Upper lobe of right lung (tissue), 1 donor: Measurements from ENCODE around the gene PBLD. TPM values are rescaled to one million over a fixed set of nuclear protein-coding genes. Genes with fewer than 3 reads are reported as not detected.
"Not testable (repeated sequence)": the region's sequence is repeated elsewhere in the genome, so short reads cannot be mapped to it uniquely, and the experiment has no call there.

Experiments
- ATAC-seq: fragments of 200-7000 bp; cut with Tn5 transposase; one replicate; pipeline ENCODE4 v1.9.1; 2020; ENCODE audit warnings: mild to moderate bottlenecking, moderate library complexity
- DNase-seq: peaks from one replicate; pipeline ENCODE4 v3.0.0-alpha.2; 2020
- H3K27ac ChIP-seq: fragments of 200-600 bp; one replicate; pipeline ENCODE4 v1.8.0; 2022
- H3K27me3 ChIP-seq: fragments of 200-600 bp; one replicate; pipeline ENCODE4 v1.8.0; 2022; ENCODE audit warnings: mild to moderate bottlenecking
- H3K36me3 ChIP-seq: fragments of 200-600 bp; one replicate; pipeline ENCODE4 v1.8.0; 2022
- H3K4me1 ChIP-seq: fragments of 200-600 bp; one replicate; pipeline ENCODE4 v1.8.0; 2022
- H3K4me3 ChIP-seq: fragments of 200-600 bp; one replicate; pipeline ENCODE4 v1.8.0; 2022; ENCODE audit warnings: mild to moderate bottlenecking
- H3K9me3 ChIP-seq: fragments of 200-600 bp; one replicate; pipeline ENCODE4 v1.8.0; 2022
- CTCF ChIP-seq: fragments of 200-600 bp; IDR thresholded peaks from one replicate; pipeline ENCODE4 v1.8.0; 2022; ENCODE audit warnings: antibody characterized with exemption
- intact Hi-C: fragments of 100-400 bp; cut with DNase I; formaldehyde crosslinking; loops from one replicate; pipeline ENCODE4 v1.11.0; 2022
- total RNA-seq: library from RNA; stranded (reverse); fragmentation: NEBNext Ultra II Directional; extraction: Animal tissue kit (Norgen Biotek cat#: 25700); gene quantifications from one replicate; pipeline ENCODE4 v1.2.1, GENCODE V29; 2021
- donor health status: DM: no; HTN: yes; CAD: no; lungs with severe emphysema.

The PBLD gene
- total RNA-seq, 1 donor from 2014 or later: 2.3 TPM

GRCh38 chr10:68251625-68252495 is 80.9 kb downstream of the PBLD start:
- Histone ChIP-seq H3K9me3 (no peaks in the 10 kb centered on the region), H3K27ac (no peak overlapping the region), H3K4me1 (no peaks in the 10 kb centered on the region), H3K36me3 (no peaks in the 10 kb centered on the region), H3K27me3 (no peaks in the 10 kb centered on the region), H3K4me3 (no peak overlapping the region)
- no peak for ATAC-seq
- TF ChIP-seq CTCF: no peak
- intact Hi-C loops: no loop called here
- no peak for DNase-seq

GRCh38 chr10:68251151-68251550 is 81.6 kb downstream of the PBLD start:
- Histone ChIP-seq H3K27me3 (no peaks in the 10 kb centered on the region), H3K4me3 (no peak overlapping the region), H3K9me3 (no peaks in the 10 kb centered on the region), H3K27ac (no peak overlapping the region), H3K36me3 (no peaks in the 10 kb centered on the region), H3K4me1 (no peaks in the 10 kb centered on the region)
- ATAC-seq: no peak
- intact Hi-C loops: no loop called here
- DNase-seq: no peak
- TF ChIP-seq CTCF: no peak

- Histone ChIP-seq H3K4me3 (no peak overlapping the region), H3K27ac (no peak overlapping the region), H3K27me3 (no peaks in the 10 kb centered on the region), H3K9me3 (no peaks in the 10 kb centered on the region), H3K4me1 (no peaks in the 10 kb centered on the region), H3K36me3 (no peaks in the 10 kb centered on the region)
- ATAC-seq (no peak), DNase-seq (no peak)
- no peak for TF ChIP-seq CTCF
- intact Hi-C loops: no loop called here
Measured at GRCh38 chr10:68249297-68249696, 83.4 kb downstream of the PBLD start.

GRCh38 chr10:68247931-68248330 is 84.8 kb downstream of the PBLD start:
- H3K27me3 ChIP-seq: no peaks in the 10 kb centered on the region
- no peaks in the 10 kb centered on the region for H3K9me3 ChIP-seq
- H3K27ac ChIP-seq: no peak overlapping the region
- no peaks in the 10 kb centered on the region for H3K4me1 ChIP-seq
- no peaks in the 10 kb centered on the region for H3K36me3 ChIP-seq
- H3K4me3 ChIP-seq: no peak overlapping the region
- DNase-seq (no peak), ATAC-seq (no peak)
- intact Hi-C loops: no loop called here
- no peak for TF ChIP-seq CTCF

GRCh38 chr10:68246397-68246796 is 86.3 kb downstream of the PBLD start:
- H3K27ac ChIP-seq, DNase-seq, H3K4me1 ChIP-seq, ATAC-seq, intact Hi-C loops, H3K4me3 ChIP-seq, H3K27me3 ChIP-seq, H3K9me3 ChIP-seq, H3K36me3 ChIP-seq: not testable (repeated sequence)

GRCh38 chr10:68242051-68242450 is 90.7 kb downstream of the PBLD start:
- no peak overlapping the region for H3K27ac ChIP-seq
- no peaks in the 10 kb centered on the region for H3K4me1 ChIP-seq
- DNase-seq: no peak
- TF ChIP-seq CTCF: no peak
- H3K4me3 ChIP-seq: no peak overlapping the region
- H3K9me3 ChIP-seq: no peaks in the 10 kb centered on the region
- no peaks in the 10 kb centered on the region for H3K27me3 ChIP-seq
- no peak for ATAC-seq
- H3K36me3 ChIP-seq: no peaks in the 10 kb centered on the region
- intact Hi-C loops: no loop called here
